ENCODE data around the gene CDH26.

Gene CDH26

GRCh38 chr20:60063739-60064380, 105.6 kb downstream of the CDH26 start:
- no peak for DNase-seq (ENCODE audit: low spot score)
